ENCODE measurements around the gene ZBTB18. TPM values are rescaled to one million over a fixed set of nuclear protein-coding genes. Genes with fewer than 3 reads are reported as not detected.

Gene ZBTB18
- total RNA-seq, 1 donor from 2014 or later: 213 TPM

- Mint-ChIP-seq H3K4me1 (ENCODE audit: low read depth, unreplicated experiment) (peaks cover 2% of the 10 kb centered on the region), H3K4me3 (ENCODE audit: unreplicated experiment) (no peak overlapping the region), H3K36me3 (ENCODE audit: unreplicated experiment) (peaks cover 4% of the 10 kb centered on the region), H3K27me3 (ENCODE audit: unreplicated experiment) (peaks cover 1% of the 10 kb centered on the region), H3K9me3 (ENCODE audit: unreplicated experiment) (no peaks in the 10 kb centered on the region), H3K27ac (ENCODE audit: unreplicated experiment) (no peak overlapping the region)
- TF ChIP-seq, protein P1, sequence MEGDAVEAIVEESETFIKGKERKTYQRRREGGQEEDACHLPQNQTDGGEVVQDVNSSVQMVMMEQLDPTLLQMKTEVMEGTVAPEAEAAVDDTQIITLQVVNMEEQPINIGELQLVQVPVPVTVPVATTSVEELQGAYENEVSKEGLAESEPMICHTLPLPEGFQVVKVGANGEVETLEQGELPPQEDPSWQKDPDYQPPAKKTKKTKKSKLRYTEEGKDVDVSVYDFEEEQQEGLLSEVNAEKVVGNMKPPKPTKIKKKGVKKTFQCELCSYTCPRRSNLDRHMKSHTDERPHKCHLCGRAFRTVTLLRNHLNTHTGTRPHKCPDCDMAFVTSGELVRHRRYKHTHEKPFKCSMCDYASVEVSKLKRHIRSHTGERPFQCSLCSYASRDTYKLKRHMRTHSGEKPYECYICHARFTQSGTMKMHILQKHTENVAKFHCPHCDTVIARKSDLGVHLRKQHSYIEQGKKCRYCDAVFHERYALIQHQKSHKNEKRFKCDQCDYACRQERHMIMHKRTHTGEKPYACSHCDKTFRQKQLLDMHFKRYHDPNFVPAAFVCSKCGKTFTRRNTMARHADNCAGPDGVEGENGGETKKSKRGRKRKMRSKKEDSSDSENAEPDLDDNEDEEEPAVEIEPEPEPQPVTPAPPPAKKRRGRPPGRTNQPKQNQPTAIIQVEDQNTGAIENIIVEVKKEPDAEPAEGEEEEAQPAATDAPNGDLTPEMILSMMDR (IDR thresholded peaks at IDR 0.05; ENCODE audit: partially characterized antibody, unreplicated experiment): no peak
- DNase-seq: no peak
These were observed 14.1 kb downstream of the ZBTB18 start for GRCh38 chr1:244065063-244065793.

GRCh38 chr1:244065960-244066388 lies 14.9 kb downstream of the ZBTB18 start:
- H3K27ac Mint-ChIP-seq (ENCODE audit: unreplicated experiment): no peak overlapping the region
- H3K4me3 Mint-ChIP-seq (ENCODE audit: unreplicated experiment): no peak overlapping the region
- peaks cover 5% of the 10 kb centered on the region for H3K36me3 Mint-ChIP-seq (ENCODE audit: unreplicated experiment)
- TF ChIP-seq, protein P1 (IDR thresholded peaks at IDR 0.05; ENCODE audit: partially characterized antibody, unreplicated experiment): no peak
- no peaks in the 10 kb centered on the region for H3K9me3 Mint-ChIP-seq (ENCODE audit: unreplicated experiment)
- H3K4me1 Mint-ChIP-seq (ENCODE audit: low read depth, unreplicated experiment): peaks cover 2% of the 10 kb centered on the region
- H3K27me3 Mint-ChIP-seq (ENCODE audit: unreplicated experiment): peaks cover 1% of the 10 kb centered on the region
- DNase-seq: no peak

- Mint-ChIP-seq H3K4me1 (ENCODE audit: low read depth, unreplicated experiment) (peaks cover 2% of the 10 kb centered on the region), H3K27ac (ENCODE audit: unreplicated experiment) (no peak overlapping the region), H3K27me3 (ENCODE audit: unreplicated experiment) (peaks cover 2% of the 10 kb centered on the region), H3K4me3 (ENCODE audit: unreplicated experiment) (no peak overlapping the region), H3K36me3 (ENCODE audit: unreplicated experiment) (peaks cover 5% of the 10 kb centered on the region), H3K9me3 (ENCODE audit: unreplicated experiment) (peaks cover under 1% of the 10 kb centered on the region)
- TF ChIP-seq, protein P1 (IDR thresholded peaks at IDR 0.05; ENCODE audit: partially characterized antibody, unreplicated experiment): no peak
- DNase-seq: no peak
These were observed 16.1 kb downstream of the ZBTB18 start for GRCh38 chr1:244066954-244067716.

GRCh38 chr1:244067893-244068292 lies 16.8 kb downstream of the ZBTB18 start:
- Mint-ChIP-seq H3K27ac (ENCODE audit: unreplicated experiment) (no peak overlapping the region), H3K4me3 (ENCODE audit: unreplicated experiment) (no peak overlapping the region), H3K27me3 (ENCODE audit: unreplicated experiment) (peaks cover 4% of the 10 kb centered on the region), H3K4me1 (ENCODE audit: low read depth, unreplicated experiment) (peaks cover 2% of the 10 kb centered on the region), H3K9me3 (ENCODE audit: unreplicated experiment) (peaks cover 2% of the 10 kb centered on the region), H3K36me3 (ENCODE audit: unreplicated experiment) (peaks cover 5% of the 10 kb centered on the region)
- TF ChIP-seq, protein P1 (IDR thresholded peaks at IDR 0.05; ENCODE audit: partially characterized antibody, unreplicated experiment): no peak
- no peak for DNase-seq

- Mint-ChIP-seq H3K27ac (ENCODE audit: unreplicated experiment) (no peak overlapping the region), H3K9me3 (ENCODE audit: unreplicated experiment) (peaks cover 2% of the 10 kb centered on the region), H3K4me3 (ENCODE audit: unreplicated experiment) (no peak overlapping the region), H3K36me3 (ENCODE audit: unreplicated experiment) (peaks cover 5% of the 10 kb centered on the region), H3K27me3 (ENCODE audit: unreplicated experiment) (peaks cover 2% of the 10 kb centered on the region), H3K4me1 (ENCODE audit: low read depth, unreplicated experiment) (peaks cover 2% of the 10 kb centered on the region)
- no peak for DNase-seq
- TF ChIP-seq, protein P1 (IDR thresholded peaks at IDR 0.05; ENCODE audit: partially characterized antibody, unreplicated experiment): no peak
These were observed 17.5 kb downstream of the ZBTB18 start for GRCh38 chr1:244068567-244068966.

Measured in glutamatergic neuron (in vitro differentiated cells).